IPS-15b (cell line): ENCODE data around the gene FUZ.

Experiments
- H3K27me3 ChIP-seq: one replicate; pipeline ENCODE4 v1.6.1; 2013; ENCODE audit warnings: low read length; ENCODE audit not compliant: control insufficient read depth, insufficient read depth
- H3K36me3 ChIP-seq: one replicate; pipeline ENCODE4 v1.6.1; 2013; ENCODE audit warnings: low read length; ENCODE audit not compliant: control insufficient read depth, insufficient read depth
- H3K4me1 ChIP-seq: one replicate; pipeline ENCODE4 v1.6.1; 2013; ENCODE audit warnings: mild to moderate bottlenecking, low read length; ENCODE audit not compliant: control insufficient read depth, insufficient read depth
- H3K4me3 ChIP-seq: one replicate; pipeline ENCODE4 v1.5.1; 2013; ENCODE audit warnings: low read depth, low read length
- H3K9ac ChIP-seq: one replicate; pipeline ENCODE4 v1.6.1; 2013; ENCODE audit warnings: low read depth, mild to moderate bottlenecking, low read length
- H3K9me3 ChIP-seq: one replicate; pipeline ENCODE4 v1.6.1; 2013; ENCODE audit warnings: mild to moderate bottlenecking, low read length; ENCODE audit not compliant: control insufficient read depth, insufficient read depth

The FUZ gene

DNA sequence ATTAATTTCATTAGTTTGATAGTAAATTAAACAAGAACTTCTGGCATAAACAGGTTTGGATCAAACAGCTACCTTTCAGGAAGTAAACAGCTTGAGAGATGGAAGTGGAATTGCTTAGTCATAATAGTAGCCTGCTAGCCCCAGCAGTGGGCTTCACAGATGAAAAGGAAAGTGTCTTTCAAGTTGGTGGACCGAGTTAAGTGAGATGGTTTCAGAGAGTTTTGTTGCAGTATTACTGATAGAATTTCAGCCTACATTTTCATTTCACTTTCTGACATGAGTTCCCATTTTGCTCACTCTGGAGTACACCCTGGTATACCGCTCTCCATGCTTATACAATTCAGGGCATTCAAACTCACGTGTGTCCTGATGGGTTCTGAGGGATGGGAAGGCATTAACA is 35.8 kb upstream of the FUZ start:
- H3K9ac ChIP-seq: no peak overlapping the region
- peaks cover 6% of the 10 kb centered on the region for H3K4me1 ChIP-seq
- no peaks in the 10 kb centered on the region for H3K9me3 ChIP-seq
- H3K27me3 ChIP-seq: no peaks in the 10 kb centered on the region
- no peaks in the 10 kb centered on the region for H3K36me3 ChIP-seq
- H3K4me3 ChIP-seq: no peak overlapping the region

DNA sequence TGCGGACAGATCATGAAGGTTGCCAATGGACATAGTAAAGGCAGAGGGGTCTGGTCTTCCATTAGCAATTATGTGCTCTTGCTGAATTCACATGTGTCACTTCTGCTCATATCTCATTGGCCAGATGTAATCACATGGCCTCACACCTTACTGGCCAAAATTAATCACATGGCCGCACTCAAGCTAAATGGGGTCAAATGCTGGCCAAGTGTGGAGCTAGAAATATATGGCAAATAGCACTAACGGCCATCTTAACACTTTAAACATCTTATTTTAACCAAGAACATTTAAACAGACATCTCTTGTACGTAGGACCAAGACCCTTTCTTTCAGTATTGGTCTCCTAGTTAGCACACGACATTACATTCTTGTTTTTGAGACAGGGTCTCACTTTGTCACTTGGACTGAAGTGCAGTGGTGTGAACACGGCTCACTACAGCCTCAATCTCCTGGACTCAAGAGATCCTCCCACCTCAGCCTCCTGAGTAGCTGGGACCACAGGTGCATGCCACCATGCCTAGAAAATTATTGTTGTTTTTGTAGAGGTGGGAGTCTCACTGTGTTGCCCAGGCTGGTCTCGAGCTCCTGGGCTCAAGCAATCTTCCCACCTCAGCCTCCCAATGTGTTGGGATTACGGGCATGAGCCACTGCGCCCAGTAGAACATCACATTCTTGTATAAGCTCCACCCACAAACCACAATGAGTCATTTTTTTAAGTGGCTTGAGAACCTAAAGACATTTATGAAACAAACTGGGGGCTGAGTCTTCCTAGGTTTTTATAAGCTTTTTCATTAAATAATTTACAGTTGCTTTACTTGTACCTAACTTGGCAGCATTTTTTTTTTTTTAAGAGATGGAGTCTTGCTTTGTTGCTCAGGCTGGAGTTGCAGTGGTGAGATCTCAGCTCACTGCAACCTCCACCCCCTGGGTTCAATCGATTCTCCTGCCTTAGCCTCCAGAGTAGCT is 34.9 kb upstream of the FUZ start:
- no peak overlapping the region for H3K9ac ChIP-seq
- peaks cover 5% of the 10 kb centered on the region for H3K4me1 ChIP-seq
- no peaks in the 10 kb centered on the region for H3K36me3 ChIP-seq
- H3K4me3 ChIP-seq: no peak overlapping the region
- H3K27me3 ChIP-seq: no peaks in the 10 kb centered on the region
- no peaks in the 10 kb centered on the region for H3K9me3 ChIP-seq

DNA sequence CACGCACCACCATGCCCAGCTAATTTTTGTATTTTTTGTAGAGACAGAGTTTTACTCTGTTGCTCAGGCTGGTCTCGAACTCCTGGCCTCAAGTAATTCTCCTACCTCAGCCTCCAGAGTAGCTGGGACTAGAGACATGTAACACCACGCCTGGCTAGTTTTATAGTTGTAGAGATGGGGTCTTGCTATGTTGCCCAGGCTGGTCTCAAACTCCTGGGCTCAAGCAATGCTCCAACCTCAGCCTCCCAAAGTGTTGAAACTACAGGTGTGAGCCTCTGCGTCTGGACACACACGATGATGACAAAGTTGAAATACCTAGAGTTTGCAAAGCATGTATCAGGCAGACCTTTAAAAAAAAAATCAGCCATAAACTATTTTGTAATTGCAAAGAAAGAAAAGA is 33.3 kb upstream of the FUZ start:
- Histone ChIP-seq H3K4me1 (no peaks in the 10 kb centered on the region), H3K4me3 (no peak overlapping the region), H3K9ac (no peak overlapping the region), H3K27me3 (no peaks in the 10 kb centered on the region), H3K36me3 (no peaks in the 10 kb centered on the region), H3K9me3 (no peaks in the 10 kb centered on the region)

DNA sequence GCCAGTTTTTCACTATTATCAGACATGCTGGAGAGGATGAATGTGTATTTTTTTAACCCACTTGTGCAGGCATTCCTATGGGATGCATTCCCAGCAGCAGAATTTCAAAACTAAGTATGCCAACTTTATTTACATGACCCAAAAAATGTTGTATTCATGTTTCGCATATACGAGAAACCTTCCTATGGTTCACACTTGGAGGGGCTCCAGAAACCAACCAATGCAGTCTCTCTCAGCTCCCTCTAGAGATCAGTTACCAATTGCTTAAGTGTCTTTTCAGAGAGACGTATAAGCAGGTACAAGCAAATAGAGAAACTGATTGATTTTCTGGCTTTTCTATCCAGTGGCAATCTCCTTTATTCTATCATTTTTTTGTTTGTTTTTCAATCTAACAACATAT is 32.3 kb upstream of the FUZ start:
- no peaks in the 10 kb centered on the region for H3K4me1 ChIP-seq

DNA sequence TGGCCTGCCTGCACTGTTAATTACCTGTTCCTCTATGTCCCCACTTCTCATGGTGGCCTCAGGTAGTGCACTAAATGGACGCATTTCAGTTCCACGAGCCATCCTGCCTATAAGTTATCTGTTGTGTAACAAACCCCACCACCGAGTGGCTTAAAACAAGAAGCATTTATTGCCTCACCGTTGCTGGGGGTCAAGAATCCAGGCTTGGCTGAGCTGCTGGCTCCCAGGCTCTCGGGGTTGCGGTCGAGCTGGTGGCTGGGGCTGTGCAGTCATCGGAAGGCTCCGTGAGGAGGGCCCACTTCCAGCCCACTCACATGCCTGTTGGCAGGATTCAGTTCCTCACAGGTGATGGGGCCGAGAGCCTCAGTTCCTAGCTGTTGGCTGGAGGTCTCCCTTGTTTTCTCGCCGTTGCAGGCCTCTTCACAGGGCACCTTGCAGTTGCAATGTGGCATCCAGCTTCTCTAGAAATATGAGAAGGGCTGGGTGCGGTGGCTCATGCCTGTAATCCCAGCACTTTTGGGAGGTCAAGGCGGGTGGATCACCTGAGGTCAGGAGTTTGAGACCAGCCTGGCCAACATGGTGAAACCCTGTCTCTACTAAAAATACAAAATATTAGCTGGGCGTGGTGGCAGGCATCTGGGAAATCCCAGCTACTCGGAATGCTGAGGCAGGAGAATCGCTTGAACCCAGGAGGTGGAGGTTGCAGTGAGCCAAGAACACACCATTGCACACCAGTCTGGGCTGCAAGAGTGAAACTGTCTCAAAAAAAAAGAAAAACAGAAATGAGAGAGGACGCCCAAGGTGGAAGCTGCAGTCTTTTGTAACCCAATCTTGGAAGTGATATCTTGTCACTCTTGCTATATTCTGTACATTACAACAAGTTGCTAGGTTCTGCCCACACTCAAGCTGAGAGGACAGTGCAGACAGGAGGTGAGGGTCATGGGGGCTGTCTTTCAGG is 31.3 kb upstream of the FUZ start:
- Histone ChIP-seq H3K27me3 (no peaks in the 10 kb centered on the region), H3K4me3 (no peak overlapping the region), H3K9me3 (no peaks in the 10 kb centered on the region), H3K9ac (no peak overlapping the region), H3K36me3 (no peaks in the 10 kb centered on the region), H3K4me1 (no peaks in the 10 kb centered on the region)

More for the DNA sequence above, 32.3 kb upstream of the FUZ start:
- Histone ChIP-seq H3K9ac (no peak overlapping the region), H3K4me3 (no peak overlapping the region), H3K27me3 (no peaks in the 10 kb centered on the region), H3K36me3 (no peaks in the 10 kb centered on the region), H3K9me3 (no peaks in the 10 kb centered on the region)

DNA sequence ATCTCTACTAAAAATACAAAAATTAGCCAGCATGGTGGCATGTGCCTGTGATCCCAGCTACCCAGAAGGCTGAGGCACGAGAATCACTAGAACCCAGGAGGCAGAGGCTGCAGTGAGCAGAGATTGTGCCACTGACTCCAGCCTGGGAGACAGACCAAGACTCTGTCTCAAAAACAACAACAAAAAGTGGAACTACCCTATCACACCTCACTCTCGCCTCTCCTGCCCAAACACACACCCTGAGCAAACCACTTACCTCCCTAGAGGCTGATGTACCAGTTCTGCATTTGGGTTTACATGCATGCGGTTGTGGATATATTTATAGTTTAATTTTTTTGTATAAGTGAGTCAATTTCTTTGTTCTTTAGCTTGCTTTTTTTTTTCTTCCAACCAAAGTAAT is 30.2 kb upstream of the FUZ start:
- Histone ChIP-seq H3K9me3 (no peaks in the 10 kb centered on the region), H3K9ac (no peak overlapping the region), H3K36me3 (peaks cover 3% of the 10 kb centered on the region)

DNA sequence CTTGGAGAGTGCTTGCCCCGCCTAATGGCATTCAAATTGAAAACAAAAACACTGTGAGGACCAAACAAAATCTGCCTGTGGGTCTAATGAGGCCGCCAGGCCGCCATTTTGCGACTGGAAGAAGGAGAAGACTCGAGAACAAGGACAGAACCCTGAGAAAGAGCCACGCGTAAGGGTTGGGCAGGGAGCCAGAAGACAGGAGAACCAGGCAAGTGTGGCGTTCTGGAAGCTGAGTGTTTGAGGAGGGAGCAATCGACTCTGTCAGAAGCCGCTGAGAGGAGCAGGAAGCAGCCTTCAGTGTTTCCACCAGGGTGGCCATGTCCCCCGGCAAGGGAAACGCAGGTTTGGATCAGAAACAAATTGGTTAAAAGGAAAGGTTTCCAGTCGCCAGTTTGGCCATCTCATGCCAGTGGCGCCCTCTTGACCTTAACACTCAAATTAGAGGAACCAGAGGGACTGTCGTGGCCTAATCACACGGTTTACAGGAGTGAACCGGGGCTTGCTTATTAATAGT is 27.7 kb upstream of the FUZ start:
- Histone ChIP-seq H3K9ac (no peak overlapping the region), H3K9me3 (no peaks in the 10 kb centered on the region), H3K27me3 (no peaks in the 10 kb centered on the region), H3K36me3 (peaks cover 24% of the 10 kb centered on the region), H3K4me3 (no peak overlapping the region), H3K4me1 (no peaks in the 10 kb centered on the region)

More for the DNA sequence above, 30.2 kb upstream of the FUZ start:
- Histone ChIP-seq H3K27me3 (no peaks in the 10 kb centered on the region), H3K4me3 (no peak overlapping the region), H3K4me1 (no peaks in the 10 kb centered on the region)

DNA sequence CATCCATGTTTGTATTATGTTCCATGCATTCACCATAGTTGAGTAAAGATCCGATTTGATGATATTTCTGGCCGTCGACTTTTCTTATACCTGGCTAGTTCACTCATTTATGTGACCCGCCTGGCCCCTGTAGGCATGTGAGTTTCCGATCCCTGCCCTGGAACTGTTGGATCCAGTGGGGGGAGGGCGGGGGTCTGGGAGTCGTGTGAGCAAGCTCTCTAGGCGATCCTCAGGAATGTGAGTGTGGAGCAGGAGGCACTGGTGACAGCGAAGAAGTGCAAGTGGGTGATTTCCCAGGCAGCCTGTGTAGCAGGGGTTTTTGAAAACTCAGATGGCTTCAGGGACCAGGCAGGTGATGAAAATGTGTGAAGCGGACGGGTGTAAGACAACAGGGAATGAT is 27.2 kb upstream of the FUZ start:
- Histone ChIP-seq H3K4me3 (no peak overlapping the region), H3K4me1 (no peaks in the 10 kb centered on the region), H3K9me3 (no peaks in the 10 kb centered on the region), H3K9ac (no peak overlapping the region), H3K27me3 (no peaks in the 10 kb centered on the region), H3K36me3 (peaks cover 27% of the 10 kb centered on the region)

DNA sequence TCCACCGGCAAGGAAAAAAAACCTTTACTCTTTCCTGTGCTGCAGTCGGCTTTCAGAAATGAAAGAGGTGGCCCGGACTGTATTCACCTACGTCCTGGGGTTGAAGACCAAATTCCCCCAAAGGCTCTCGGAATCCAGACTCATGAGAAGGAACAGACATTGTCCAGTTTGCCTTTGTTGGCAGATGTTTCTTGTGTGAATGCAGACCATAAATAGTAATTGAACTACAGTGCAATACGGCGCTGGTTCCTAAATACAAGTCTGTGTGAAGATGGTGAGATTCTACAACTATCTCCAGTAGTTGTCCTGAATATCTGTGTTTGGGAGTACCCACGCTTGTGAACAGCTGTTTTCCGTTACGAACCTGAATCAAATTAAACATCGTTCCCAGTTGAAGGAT is 26.6 kb upstream of the FUZ start:
- H3K4me3 ChIP-seq: no peak overlapping the region
- peaks cover 33% of the 10 kb centered on the region for H3K36me3 ChIP-seq

DNA sequence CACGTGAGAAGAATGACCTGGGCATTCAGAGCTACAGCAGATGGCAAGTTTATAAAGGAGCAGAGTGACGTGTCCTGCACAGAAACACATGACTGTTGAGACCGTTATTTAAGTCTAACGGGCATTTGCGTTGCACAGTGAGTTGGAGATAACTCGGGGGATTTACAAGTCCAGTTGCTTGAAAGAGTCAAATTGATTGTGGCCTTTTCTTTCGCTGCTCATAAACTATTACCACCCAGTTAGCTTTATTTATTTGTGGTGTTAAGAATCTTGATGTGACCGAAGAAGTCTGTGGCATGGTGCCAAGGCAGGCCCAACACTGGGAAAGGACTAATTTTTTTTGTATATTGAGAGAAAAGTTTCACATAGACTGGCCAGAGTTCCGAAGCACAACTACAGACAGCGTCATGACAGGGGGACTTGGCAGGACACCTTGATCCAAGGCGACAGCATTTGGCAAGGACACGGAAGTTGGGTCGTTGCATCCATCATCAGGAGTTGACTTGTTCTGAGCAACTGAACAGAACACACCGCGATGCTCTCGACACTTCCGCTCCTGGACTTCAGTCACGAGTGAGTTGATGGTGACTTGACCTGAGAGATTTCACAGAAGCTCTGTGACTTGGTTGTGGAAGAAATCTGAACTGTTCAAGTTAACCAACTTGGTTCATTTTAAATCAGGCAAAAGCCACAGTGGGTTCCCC is 25.9 kb upstream of the FUZ start:
- no peak overlapping the region for H3K9ac ChIP-seq
- no peaks in the 10 kb centered on the region for H3K27me3 ChIP-seq

More for the DNA sequence above, 26.6 kb upstream of the FUZ start:
- H3K27me3 ChIP-seq: no peaks in the 10 kb centered on the region
- no peaks in the 10 kb centered on the region for H3K9me3 ChIP-seq
- no peaks in the 10 kb centered on the region for H3K4me1 ChIP-seq
- H3K9ac ChIP-seq: no peak overlapping the region

DNA sequence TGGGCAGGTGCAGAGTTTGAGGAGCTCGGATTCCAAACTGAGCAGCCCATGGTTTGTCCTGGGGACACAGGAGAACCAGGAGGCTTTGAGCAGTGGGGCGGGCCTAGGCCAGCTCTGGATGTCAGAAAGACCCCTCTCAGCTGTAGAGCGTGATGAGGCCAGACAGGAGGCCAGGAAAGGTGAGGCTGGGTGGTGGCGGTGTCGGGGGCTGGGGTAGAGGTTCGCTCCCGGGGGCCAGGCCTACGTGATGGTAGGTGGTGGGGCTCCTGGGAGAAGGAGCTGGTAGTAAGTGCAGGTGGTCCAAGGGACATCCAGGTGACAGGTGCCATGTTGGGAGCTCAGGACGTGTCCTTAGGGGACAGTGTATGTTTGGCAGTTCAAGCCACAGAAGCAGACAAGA is 24.3 kb upstream of the FUZ start:
- H3K9me3 ChIP-seq: no peaks in the 10 kb centered on the region
- H3K27me3 ChIP-seq: no peaks in the 10 kb centered on the region
- peaks cover 46% of the 10 kb centered on the region for H3K36me3 ChIP-seq
- H3K4me1 ChIP-seq: no peaks in the 10 kb centered on the region
- H3K4me3 ChIP-seq: no peak overlapping the region
- H3K9ac ChIP-seq: no peak overlapping the region

More for the DNA sequence above, 25.9 kb upstream of the FUZ start:
- Histone ChIP-seq H3K36me3 (peaks cover 39% of the 10 kb centered on the region), H3K4me1 (no peaks in the 10 kb centered on the region), H3K9me3 (no peaks in the 10 kb centered on the region), H3K4me3 (no peak overlapping the region)
